Naive B cell (primary cell): Measurements from ENCODE around the gene FOXO3. TPM values are rescaled to one million over a fixed set of nuclear protein-coding genes. Genes with fewer than 3 reads are reported as not detected.
"Not testable (repeated sequence)": the region's sequence is repeated elsewhere in the genome, so short reads cannot be mapped to it uniquely, and the experiment has no call there.

Source experiments
- ATAC-seq, 2 donors: fragments of 150-1000 bp; cut with Tn5 transposase; 2 replicates each; pipeline ENCODE4 v1.10.0; 2021; ENCODE audit warnings: low read depth in 2 of 2, mild to moderate bottlenecking in 2 of 2, moderate library complexity in 2 of 2
- DNase-seq: peaks from one replicate; pipeline ENCODE4 v3.0.0; 2022
- H3K27ac Mint-ChIP-seq, 6 donors: one replicate each; pipeline ENCODE4 v1.8.0; 2020 to 2022; ENCODE audit warnings: mild to moderate bottlenecking in 6 of 6, mixed read lengths in 6 of 6, moderate library complexity in 5 of 6, inconsistent platforms in 2 of 6
- H3K27me3 Mint-ChIP-seq, 3 donors: one replicate each; pipeline ENCODE4 v1.8.0; 2021 to 2022; ENCODE audit warnings: mixed read lengths in 3 of 3, mild to moderate bottlenecking in 1 of 3
- H3K36me3 Mint-ChIP-seq, 2 donors: one replicate each; pipeline ENCODE4 v1.8.0; 2020 to 2022; ENCODE audit warnings: mixed read lengths in 2 of 2, inconsistent platforms in 1 of 2, mild to moderate bottlenecking in 1 of 2
- H3K4me1 Mint-ChIP-seq, 3 donors: one replicate each; pipeline ENCODE4 v1.8.0; 2020 to 2022; ENCODE audit warnings: mixed read lengths in 3 of 3, inconsistent platforms in 1 of 3, mild to moderate bottlenecking in 1 of 3, moderate library complexity in 1 of 3
- H3K4me3 Mint-ChIP-seq, 8 donors: one replicate each; pipeline ENCODE4 v1.8.0; 2020 to 2022; ENCODE audit warnings: mild to moderate bottlenecking in 8 of 8, mixed read lengths in 8 of 8, moderate library complexity in 8 of 8, inconsistent platforms in 2 of 8
- H3K9me3 Mint-ChIP-seq, 7 donors: one replicate each; pipeline ENCODE4 v1.8.0; 2020 to 2022; ENCODE audit warnings: mixed read lengths in 7 of 7, mild to moderate bottlenecking in 5 of 7, inconsistent platforms in 2 of 7, moderate library complexity in 1 of 7
- polyA plus RNA-seq, 6 donors: library from polyadenylated mRNA; unstranded; fragments of 300-500 nt; fragmentation: Illumina TruSeq; gene quantifications; one replicate each; pipeline ENCODE4 v1.2.3, GENCODE V29; 2021; ENCODE audit warnings: low read depth in 6 of 6

The FOXO3 gene
- polyA plus RNA-seq, 6 donors from 2014 or later = 9.9 to 25.6 (median 13.6) TPM

GRCh38 chr6:108658174-108658573 is 97.5 kb downstream of the FOXO3 start:
- Mint-ChIP-seq H3K9me3 (no peaks in the 10 kb centered on the region), H3K4me1 (peaks cover 10 to 16% (median 13%) of the 10 kb centered on the region in 3 donors), H3K4me3 (no peak overlapping the region), H3K36me3 (peaks cover 0 to 5% of the 10 kb centered on the region in 2 donors), H3K27ac (peak overlapping the region in 1 of 6 donors; percentile 76), H3K27me3 (no peaks in the 10 kb centered on the region)
- ATAC-seq (no peak), DNase-seq (no peak)

- not testable (repeated sequence) for H3K27ac Mint-ChIP-seq, H3K36me3 Mint-ChIP-seq, DNase-seq, H3K4me3 Mint-ChIP-seq, ATAC-seq, H3K27me3 Mint-ChIP-seq, H3K9me3 Mint-ChIP-seq
- H3K4me1 Mint-ChIP-seq = peaks cover 4 to 11% (median 8%) of the 10 kb centered on the region in 3 donors
These were observed 98.1 kb downstream of the FOXO3 start for GRCh38 chr6:108658785-108659184.

- H3K4me3 Mint-ChIP-seq = peak overlapping the region in 1 of 8 donors; percentile 53
- no peaks in the 10 kb centered on the region for H3K27me3 Mint-ChIP-seq
- DNase-seq (no peak), ATAC-seq (no peak)
- peaks cover 0 to 8% (median 4%) of the 10 kb centered on the region in 3 donors for H3K4me1 Mint-ChIP-seq
- H3K9me3 Mint-ChIP-seq = no peaks in the 10 kb centered on the region
- peaks cover 0 to 10% of the 10 kb centered on the region in 2 donors for H3K36me3 Mint-ChIP-seq
- no peak overlapping the region for H3K27ac Mint-ChIP-seq
These were observed 99.5 kb downstream of the FOXO3 start for GRCh38 chr6:108660251-108660650.

GRCh38 chr6:108661430-108661829 is 100.7 kb downstream of the FOXO3 start:
- no peak for ATAC-seq
- no peak overlapping the region for H3K27ac Mint-ChIP-seq
- H3K9me3 Mint-ChIP-seq = no peaks in the 10 kb centered on the region
- no peaks in the 10 kb centered on the region for H3K27me3 Mint-ChIP-seq
- H3K4me3 Mint-ChIP-seq = no peak overlapping the region
- H3K36me3 Mint-ChIP-seq = peaks cover 0 to 10% of the 10 kb centered on the region in 2 donors
- peaks cover under 1 to 12% (median 2%) of the 10 kb centered on the region in 3 donors for H3K4me1 Mint-ChIP-seq
- DNase-seq = no peak

- Mint-ChIP-seq H3K27ac (peak overlapping the region in 2 of 6 donors; percentile 3 to 5), H3K27me3 (no peaks in the 10 kb centered on the region)
These were observed 101.3 kb downstream of the FOXO3 start for GRCh38 chr6:108661982-108662381.

GRCh38 chr6:108662702-108663101 is 102.0 kb downstream of the FOXO3 start:
- H3K27me3 Mint-ChIP-seq = no peaks in the 10 kb centered on the region
- DNase-seq (no peak), ATAC-seq (no peak)
- H3K9me3 Mint-ChIP-seq = no peaks in the 10 kb centered on the region
- H3K36me3 Mint-ChIP-seq = peaks cover 0 to 10% of the 10 kb centered on the region in 2 donors
- H3K4me1 Mint-ChIP-seq = peaks cover 2 to 11% (median 8%) of the 10 kb centered on the region in 3 donors
- H3K4me3 Mint-ChIP-seq = no peak overlapping the region
- H3K27ac Mint-ChIP-seq = peak overlapping the region in 1 of 6 donors; percentile 5

More at GRCh38 chr6:108661982-108662381, 101.3 kb downstream of the FOXO3 start:
- Mint-ChIP-seq H3K4me3 (no peak overlapping the region), H3K9me3 (no peaks in the 10 kb centered on the region), H3K4me1 (peaks cover 2 to 8% (median 6%) of the 10 kb centered on the region in 3 donors), H3K36me3 (peaks cover 0 to 10% of the 10 kb centered on the region in 2 donors)
- no peak for ATAC-seq
- DNase-seq = no peak

- peak overlapping the region in 1 of 6 donors; percentile 18 for H3K27ac Mint-ChIP-seq
- DNase-seq, H3K9me3 Mint-ChIP-seq, H3K4me3 Mint-ChIP-seq, H3K27me3 Mint-ChIP-seq, ATAC-seq: not testable (repeated sequence)
- H3K4me1 Mint-ChIP-seq = peaks cover 2 to 16% (median 3%) of the 10 kb centered on the region in 3 donors
- peaks cover 0 to 11% of the 10 kb centered on the region in 2 donors for H3K36me3 Mint-ChIP-seq
These were observed 102.9 kb downstream of the FOXO3 start for GRCh38 chr6:108663494-108664064.

- Mint-ChIP-seq H3K9me3 (no peaks in the 10 kb centered on the region), H3K27ac (no peak overlapping the region), H3K4me1 (peaks cover 4 to 25% (median 5%) of the 10 kb centered on the region in 3 donors), H3K27me3 (no peaks in the 10 kb centered on the region), H3K36me3 (peaks cover 0 to 12% of the 10 kb centered on the region in 2 donors), H3K4me3 (no peak overlapping the region)
- no peak for DNase-seq
- ATAC-seq = no peak
These were observed 104.9 kb downstream of the FOXO3 start for GRCh38 chr6:108665495-108666196.

- Mint-ChIP-seq H3K27ac (peak overlapping the region in 2 of 6 donors; percentile 5 to 41), H3K4me1 (peaks cover 7 to 33% (median 9%) of the 10 kb centered on the region in 3 donors), H3K36me3 (peaks cover 0 to 12% of the 10 kb centered on the region in 2 donors), H3K27me3 (no peaks in the 10 kb centered on the region), H3K4me3 (no peak overlapping the region), H3K9me3 (no peaks in the 10 kb centered on the region)
- ATAC-seq (no peak), DNase-seq (no peak)
These were observed 106.0 kb downstream of the FOXO3 start for GRCh38 chr6:108666656-108667260.

- Mint-ChIP-seq H3K4me3 (no peak overlapping the region), H3K27ac (no peak overlapping the region), H3K4me1 (peaks cover 12 to 39% (median 14%) of the 10 kb centered on the region in 3 donors), H3K9me3 (no peaks in the 10 kb centered on the region), H3K27me3 (no peaks in the 10 kb centered on the region), H3K36me3 (peaks cover 0 to 12% of the 10 kb centered on the region in 2 donors)
- DNase-seq = no peak
- ATAC-seq = no peak
These were observed 107.3 kb downstream of the FOXO3 start for GRCh38 chr6:108667993-108668392.

GRCh38 chr6:108669673-108670072 is 109.0 kb downstream of the FOXO3 start:
- Mint-ChIP-seq H3K27me3 (no peaks in the 10 kb centered on the region), H3K4me1 (peaks cover 18 to 54% (median 24%) of the 10 kb centered on the region in 3 donors), H3K9me3 (no peaks in the 10 kb centered on the region), H3K36me3 (peaks cover 0 to 12% of the 10 kb centered on the region in 2 donors), H3K27ac (no peak overlapping the region), H3K4me3 (no peak overlapping the region)
- ATAC-seq = no peak
- no peak for DNase-seq

- Mint-ChIP-seq H3K36me3 (peaks cover 0 to 7% of the 10 kb centered on the region in 2 donors), H3K9me3 (no peaks in the 10 kb centered on the region), H3K27ac (no peak overlapping the region), H3K27me3 (no peaks in the 10 kb centered on the region), H3K4me3 (no peak overlapping the region), H3K4me1 (peaks cover 20 to 63% (median 22%) of the 10 kb centered on the region in 3 donors)
- no peak for DNase-seq
- no peak for ATAC-seq
These were observed 110.5 kb downstream of the FOXO3 start for GRCh38 chr6:108671175-108671574.

- Mint-ChIP-seq H3K4me3 (no peak overlapping the region), H3K27ac (no peak overlapping the region), H3K36me3 (peaks cover 0 to 7% of the 10 kb centered on the region in 2 donors), H3K9me3 (no peaks in the 10 kb centered on the region), H3K4me1 (peaks cover 20 to 59% (median 22%) of the 10 kb centered on the region in 3 donors), H3K27me3 (no peaks in the 10 kb centered on the region)
- ATAC-seq = no peak
- no peak for DNase-seq
These were observed 111.1 kb downstream of the FOXO3 start for GRCh38 chr6:108671790-108672189.
